HEK293 (cell line): ENCODE data around the gene PRR33.

Experiments
- TF ChIP-seq, protein P1 (sequence below): fragments of 450-650 bp; formaldehyde crosslinking; IDR thresholded peaks from 2 replicates; pipeline ENCODE4 v1.5.1; 2016; ENCODE audit warnings: missing biosample characterization, missing genetic modification characterization
- TF ChIP-seq, protein P2 (sequence below): fragments of 450-650 bp; formaldehyde crosslinking; IDR thresholded peaks from 2 replicates; pipeline ENCODE4 v1.5.1; 2016; ENCODE audit warnings: missing biosample characterization, missing genetic modification characterization, low read depth
- TF ChIP-seq, protein P3 (sequence below): fragments of 450-650 bp; formaldehyde crosslinking; IDR thresholded peaks from 2 replicates; pipeline ENCODE4 v1.5.1; 2016; ENCODE audit warnings: missing biosample characterization, missing genetic modification characterization, borderline replicate concordance
- TF ChIP-seq, protein P4 (sequence below): fragments of 450-650 bp; formaldehyde crosslinking; IDR thresholded peaks from 2 replicates; pipeline ENCODE4 v1.5.1; 2016; ENCODE audit warnings: missing biosample characterization, missing genetic modification characterization

DNA sequence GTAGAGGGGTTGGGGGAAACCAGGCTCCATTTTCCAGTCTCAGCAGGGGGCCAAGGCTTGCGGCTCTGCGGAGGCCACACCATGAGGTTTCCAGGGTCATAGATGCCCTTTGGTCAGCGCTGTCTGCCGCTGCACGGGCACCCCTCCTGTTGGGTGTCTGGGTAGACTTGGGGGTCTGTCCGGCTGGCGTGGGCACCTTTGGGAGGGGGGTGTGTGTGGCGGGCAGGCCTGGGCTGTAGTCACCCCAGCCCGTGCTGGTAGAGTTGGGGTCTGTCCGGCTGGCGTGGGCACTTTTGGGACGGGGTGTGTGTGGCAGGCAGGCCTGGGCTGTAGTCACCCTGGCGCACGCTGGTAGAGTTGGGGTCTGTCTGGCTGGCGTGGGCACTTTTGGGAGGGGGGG is 20.2 kb downstream of the PRR33 start:
- TF ChIP-seq, protein P1, sequence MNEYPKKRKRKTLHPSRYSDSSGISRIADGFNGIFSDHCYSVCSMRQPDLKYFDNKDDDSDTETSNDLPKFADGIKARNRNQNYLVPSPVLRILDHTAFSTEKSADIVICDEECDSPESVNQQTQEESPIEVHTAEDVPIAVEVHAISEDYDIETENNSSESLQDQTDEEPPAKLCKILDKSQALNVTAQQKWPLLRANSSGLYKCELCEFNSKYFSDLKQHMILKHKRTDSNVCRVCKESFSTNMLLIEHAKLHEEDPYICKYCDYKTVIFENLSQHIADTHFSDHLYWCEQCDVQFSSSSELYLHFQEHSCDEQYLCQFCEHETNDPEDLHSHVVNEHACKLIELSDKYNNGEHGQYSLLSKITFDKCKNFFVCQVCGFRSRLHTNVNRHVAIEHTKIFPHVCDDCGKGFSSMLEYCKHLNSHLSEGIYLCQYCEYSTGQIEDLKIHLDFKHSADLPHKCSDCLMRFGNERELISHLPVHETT: no peak
- TF ChIP-seq, protein P2, sequence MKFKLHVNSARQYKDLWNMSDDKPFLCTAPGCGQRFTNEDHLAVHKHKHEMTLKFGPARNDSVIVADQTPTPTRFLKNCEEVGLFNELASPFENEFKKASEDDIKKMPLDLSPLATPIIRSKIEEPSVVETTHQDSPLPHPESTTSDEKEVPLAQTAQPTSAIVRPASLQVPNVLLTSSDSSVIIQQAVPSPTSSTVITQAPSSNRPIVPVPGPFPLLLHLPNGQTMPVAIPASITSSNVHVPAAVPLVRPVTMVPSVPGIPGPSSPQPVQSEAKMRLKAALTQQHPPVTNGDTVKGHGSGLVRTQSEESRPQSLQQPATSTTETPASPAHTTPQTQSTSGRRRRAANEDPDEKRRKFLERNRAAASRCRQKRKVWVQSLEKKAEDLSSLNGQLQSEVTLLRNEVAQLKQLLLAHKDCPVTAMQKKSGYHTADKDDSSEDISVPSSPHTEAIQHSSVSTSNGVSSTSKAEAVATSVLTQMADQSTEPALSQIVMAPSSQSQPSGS (tag by site-specific recombination): no peak
- TF ChIP-seq, protein P3, sequence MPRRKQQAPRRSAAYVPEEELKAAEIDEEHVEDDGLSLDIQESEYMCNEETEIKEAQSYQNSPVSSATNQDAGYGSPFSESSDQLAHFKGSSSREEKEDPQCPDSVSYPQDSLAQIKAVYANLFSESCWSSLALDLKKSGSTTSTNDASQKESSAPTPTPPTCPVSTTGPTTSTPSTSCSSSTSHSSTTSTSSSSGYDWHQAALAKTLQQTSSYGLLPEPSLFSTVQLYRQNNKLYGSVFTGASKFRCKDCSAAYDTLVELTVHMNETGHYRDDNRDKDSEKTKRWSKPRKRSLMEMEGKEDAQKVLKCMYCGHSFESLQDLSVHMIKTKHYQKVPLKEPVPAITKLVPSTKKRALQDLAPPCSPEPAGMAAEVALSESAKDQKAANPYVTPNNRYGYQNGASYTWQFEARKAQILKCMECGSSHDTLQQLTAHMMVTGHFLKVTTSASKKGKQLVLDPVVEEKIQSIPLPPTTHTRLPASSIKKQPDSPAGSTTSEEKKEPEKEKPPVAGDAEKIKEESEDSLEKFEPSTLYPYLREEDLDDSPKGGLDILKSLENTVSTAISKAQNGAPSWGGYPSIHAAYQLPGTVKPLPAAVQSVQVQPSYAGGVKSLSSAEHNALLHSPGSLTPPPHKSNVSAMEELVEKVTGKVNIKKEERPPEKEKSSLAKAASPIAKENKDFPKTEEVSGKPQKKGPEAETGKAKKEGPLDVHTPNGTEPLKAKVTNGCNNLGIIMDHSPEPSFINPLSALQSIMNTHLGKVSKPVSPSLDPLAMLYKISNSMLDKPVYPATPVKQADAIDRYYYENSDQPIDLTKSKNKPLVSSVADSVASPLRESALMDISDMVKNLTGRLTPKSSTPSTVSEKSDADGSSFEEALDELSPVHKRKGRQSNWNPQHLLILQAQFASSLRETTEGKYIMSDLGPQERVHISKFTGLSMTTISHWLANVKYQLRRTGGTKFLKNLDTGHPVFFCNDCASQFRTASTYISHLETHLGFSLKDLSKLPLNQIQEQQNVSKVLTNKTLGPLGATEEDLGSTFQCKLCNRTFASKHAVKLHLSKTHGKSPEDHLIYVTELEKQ: no peak
- TF ChIP-seq, protein P4, sequence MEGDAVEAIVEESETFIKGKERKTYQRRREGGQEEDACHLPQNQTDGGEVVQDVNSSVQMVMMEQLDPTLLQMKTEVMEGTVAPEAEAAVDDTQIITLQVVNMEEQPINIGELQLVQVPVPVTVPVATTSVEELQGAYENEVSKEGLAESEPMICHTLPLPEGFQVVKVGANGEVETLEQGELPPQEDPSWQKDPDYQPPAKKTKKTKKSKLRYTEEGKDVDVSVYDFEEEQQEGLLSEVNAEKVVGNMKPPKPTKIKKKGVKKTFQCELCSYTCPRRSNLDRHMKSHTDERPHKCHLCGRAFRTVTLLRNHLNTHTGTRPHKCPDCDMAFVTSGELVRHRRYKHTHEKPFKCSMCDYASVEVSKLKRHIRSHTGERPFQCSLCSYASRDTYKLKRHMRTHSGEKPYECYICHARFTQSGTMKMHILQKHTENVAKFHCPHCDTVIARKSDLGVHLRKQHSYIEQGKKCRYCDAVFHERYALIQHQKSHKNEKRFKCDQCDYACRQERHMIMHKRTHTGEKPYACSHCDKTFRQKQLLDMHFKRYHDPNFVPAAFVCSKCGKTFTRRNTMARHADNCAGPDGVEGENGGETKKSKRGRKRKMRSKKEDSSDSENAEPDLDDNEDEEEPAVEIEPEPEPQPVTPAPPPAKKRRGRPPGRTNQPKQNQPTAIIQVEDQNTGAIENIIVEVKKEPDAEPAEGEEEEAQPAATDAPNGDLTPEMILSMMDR (tag by site-specific recombination): no peak
